Measurements from ENCODE around the gene GRIK1. TPM values are rescaled to one million over a fixed set of nuclear protein-coding genes. Genes with fewer than 3 reads are reported as not detected.

The GRIK1 gene
- total RNA-seq, 4 donors from 2014 or later = 0.15 to 0.29 (median 0.27) TPM; not detected in 1

DNA sequence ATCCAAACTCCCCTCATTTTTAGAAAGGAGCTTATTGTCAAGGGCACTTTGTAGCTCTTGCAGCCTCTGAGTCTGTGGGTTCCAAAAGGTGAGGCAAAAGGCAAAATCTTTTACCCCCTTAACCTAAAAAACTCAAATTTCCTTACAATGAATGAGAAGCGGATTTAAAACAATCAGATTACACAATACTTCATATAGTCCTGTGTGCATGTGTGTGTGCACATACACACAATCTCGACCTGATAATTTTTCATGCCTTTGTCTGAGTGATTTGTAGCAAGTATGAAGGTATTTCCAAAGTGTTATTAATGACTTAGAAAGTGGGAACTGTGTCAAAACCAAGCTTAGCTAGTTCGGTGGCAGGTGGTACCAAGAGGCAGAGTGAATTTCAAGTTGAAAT, 42.9 kb downstream of the GRIK1 start:
- Histone ChIP-seq H3K27me3 (no peaks in the 10 kb centered on the region), H3K9me3 (no peaks in the 10 kb centered on the region), H3K27ac (no peak overlapping the region), H3K36me3 (no peaks in the 10 kb centered on the region), H3K4me1 (no peaks in the 10 kb centered on the region), H3K4me3 (replicated peaks in 1 of 3) (no peak overlapping the region)
- DNase-seq = no peak
- intact Hi-C loops (cut with DNase I) = no loop called here
- 72 to 79% methylated on average over 3 of the region's 3 CpGs for WGBS, 2 donors
- TF ChIP-seq, protein P1, sequence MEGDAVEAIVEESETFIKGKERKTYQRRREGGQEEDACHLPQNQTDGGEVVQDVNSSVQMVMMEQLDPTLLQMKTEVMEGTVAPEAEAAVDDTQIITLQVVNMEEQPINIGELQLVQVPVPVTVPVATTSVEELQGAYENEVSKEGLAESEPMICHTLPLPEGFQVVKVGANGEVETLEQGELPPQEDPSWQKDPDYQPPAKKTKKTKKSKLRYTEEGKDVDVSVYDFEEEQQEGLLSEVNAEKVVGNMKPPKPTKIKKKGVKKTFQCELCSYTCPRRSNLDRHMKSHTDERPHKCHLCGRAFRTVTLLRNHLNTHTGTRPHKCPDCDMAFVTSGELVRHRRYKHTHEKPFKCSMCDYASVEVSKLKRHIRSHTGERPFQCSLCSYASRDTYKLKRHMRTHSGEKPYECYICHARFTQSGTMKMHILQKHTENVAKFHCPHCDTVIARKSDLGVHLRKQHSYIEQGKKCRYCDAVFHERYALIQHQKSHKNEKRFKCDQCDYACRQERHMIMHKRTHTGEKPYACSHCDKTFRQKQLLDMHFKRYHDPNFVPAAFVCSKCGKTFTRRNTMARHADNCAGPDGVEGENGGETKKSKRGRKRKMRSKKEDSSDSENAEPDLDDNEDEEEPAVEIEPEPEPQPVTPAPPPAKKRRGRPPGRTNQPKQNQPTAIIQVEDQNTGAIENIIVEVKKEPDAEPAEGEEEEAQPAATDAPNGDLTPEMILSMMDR (IDR thresholded peaks at IDR 0.05) = no peak
- TF ChIP-seq POLR2A (IDR thresholded peaks at IDR 0.05) = no peak

DNA sequence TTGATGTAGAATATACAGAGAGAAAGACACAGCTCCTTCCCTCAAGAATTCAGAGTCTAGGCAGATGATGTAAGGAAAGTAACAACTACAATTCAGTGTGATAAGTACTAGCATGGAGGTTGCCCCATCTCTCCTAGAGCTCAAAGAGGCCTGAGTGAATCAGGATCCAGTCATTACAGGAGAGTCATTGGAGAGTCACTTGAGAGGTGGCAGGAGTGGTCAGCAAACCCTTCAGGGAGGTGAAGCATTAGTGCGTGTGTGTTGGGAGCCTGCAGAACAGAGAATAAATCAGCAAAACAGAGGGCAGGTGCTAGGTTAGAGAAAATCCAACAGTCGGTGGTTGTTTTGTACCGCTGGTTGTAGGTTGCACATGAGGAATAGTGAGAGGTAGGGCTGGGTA, 46.1 kb downstream of the GRIK1 start:
- Histone ChIP-seq H3K4me3 (replicated peaks in 1 of 3) (no peak overlapping the region), H3K4me1 (no peaks in the 10 kb centered on the region), H3K36me3 (no peaks in the 10 kb centered on the region), H3K9me3 (no peaks in the 10 kb centered on the region), H3K27me3 (no peaks in the 10 kb centered on the region), H3K27ac (no peak overlapping the region)
- TF ChIP-seq, protein P1 (IDR thresholded peaks at IDR 0.05) = no peak
- TF ChIP-seq POLR2A (IDR thresholded peaks at IDR 0.05) = no peak
- DNase-seq = no peak
- intact Hi-C loops (cut with DNase I) = no loop called here
- WGBS, 2 donors = 42 to 60% methylated on average over 3 of the region's 3 CpGs

DNA sequence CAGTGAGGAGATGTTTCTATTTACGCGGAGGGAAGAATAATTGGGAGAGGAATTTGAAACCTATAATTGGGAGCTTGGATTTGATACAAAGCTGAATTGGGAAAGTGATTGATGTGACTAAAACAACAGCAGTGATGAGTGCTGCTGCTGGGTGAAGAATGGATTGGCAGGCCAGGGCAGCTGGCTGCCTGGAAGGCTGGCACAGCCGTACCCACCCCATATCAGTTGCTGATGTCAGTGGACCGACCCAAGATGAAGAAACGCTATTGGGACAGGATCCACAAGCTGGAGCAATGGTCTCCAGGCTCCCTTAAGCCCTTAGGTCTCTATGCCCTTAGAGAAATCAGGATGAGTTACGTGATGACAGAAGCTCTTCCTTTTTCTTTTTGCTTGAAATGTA, 47.4 kb downstream of the GRIK1 start:
- DNase-seq = no peak
- Histone ChIP-seq H3K9me3 (no peaks in the 10 kb centered on the region), H3K27ac (no peak overlapping the region), H3K27me3 (no peaks in the 10 kb centered on the region), H3K36me3 (no peaks in the 10 kb centered on the region), H3K4me1 (no peaks in the 10 kb centered on the region), H3K4me3 (replicated peaks in 1 of 3) (no peak overlapping the region)
- intact Hi-C loops (cut with DNase I) = no loop called here
- WGBS, 2 donors = 86% methylated on average over 6 of the region's 6 CpGs
- TF ChIP-seq POLR2A (IDR thresholded peaks at IDR 0.05) = no peak
- TF ChIP-seq, protein P1 (IDR thresholded peaks at IDR 0.05) = no peak

DNA sequence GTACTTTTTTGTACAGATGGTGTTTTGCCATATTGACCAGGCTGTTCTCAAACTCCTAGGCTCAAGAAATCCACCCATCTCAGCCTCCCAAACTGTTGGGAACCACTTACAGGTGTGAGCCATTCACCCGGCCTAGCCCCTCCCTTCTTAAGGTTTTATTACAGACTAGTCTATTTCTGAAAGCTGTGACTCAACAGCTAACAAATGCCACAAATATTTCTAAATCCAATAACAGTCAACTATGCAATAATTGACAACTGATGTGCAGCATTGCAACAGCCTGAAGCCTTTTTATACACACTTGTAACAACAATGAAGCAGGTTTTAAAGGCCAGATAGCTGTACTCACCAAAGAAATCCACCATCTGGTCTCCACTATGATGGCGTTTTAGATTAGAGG, 51.4 kb downstream of the GRIK1 start:
- WGBS, 2 donors = 76 to 81% methylated on average over 2 of the region's 2 CpGs
- no peaks in the 10 kb centered on the region for H3K9me3 ChIP-seq
- DNase-seq = no peak
- H3K36me3 ChIP-seq = no peaks in the 10 kb centered on the region
- no peak overlapping the region for H3K4me3 ChIP-seq (replicated peaks in 1 of 3)
- no peak overlapping the region for H3K27ac ChIP-seq
- no peaks in the 10 kb centered on the region for H3K27me3 ChIP-seq
- intact Hi-C loops (cut with DNase I) = no loop called here
- TF ChIP-seq, protein P1 (IDR thresholded peaks at IDR 0.05) = no peak
- TF ChIP-seq POLR2A (IDR thresholded peaks at IDR 0.05) = no peak
- no peaks in the 10 kb centered on the region for H3K4me1 ChIP-seq

DNA sequence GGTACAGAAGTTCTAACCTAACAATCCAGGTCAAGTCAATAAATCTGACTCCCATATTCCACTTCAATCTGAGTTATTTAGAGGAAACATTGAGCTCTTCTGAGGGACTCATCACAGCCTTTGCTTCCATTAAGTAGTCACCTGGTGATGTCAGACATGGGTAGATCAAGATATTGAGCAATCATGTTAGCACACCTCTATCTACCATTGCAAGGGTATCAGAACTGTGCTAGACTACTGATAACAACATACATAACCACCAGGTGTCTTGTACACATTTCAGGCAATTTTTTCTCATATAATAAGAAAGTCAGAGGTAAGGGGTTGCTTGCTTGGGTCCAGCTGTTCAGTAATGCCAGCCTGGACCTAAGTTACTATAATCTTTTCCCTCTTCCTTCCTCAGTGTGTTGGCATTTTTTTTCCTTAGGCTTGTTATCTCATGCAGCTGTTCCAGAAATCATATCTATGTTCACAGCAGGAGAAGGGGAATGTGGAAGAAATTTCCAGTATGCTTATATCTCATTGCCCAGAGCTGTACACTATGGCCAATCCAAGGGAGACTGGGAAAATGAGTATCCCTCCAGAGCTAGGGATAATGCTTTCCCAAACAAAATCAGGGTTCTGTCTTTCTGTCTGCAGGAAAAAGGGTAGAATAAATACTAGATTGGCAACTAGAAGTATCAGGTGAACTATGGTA, 52.3 kb downstream of the GRIK1 start:
- no peaks in the 10 kb centered on the region for H3K27me3 ChIP-seq
- H3K9me3 ChIP-seq = no peaks in the 10 kb centered on the region
- H3K4me1 ChIP-seq = no peaks in the 10 kb centered on the region
- no peak for DNase-seq
- intact Hi-C loops (cut with DNase I) = no loop called here
- no peak overlapping the region for H3K4me3 ChIP-seq (replicated peaks in 1 of 3)
- no peak for TF ChIP-seq POLR2A (IDR thresholded peaks at IDR 0.05)
- TF ChIP-seq, protein P1 (IDR thresholded peaks at IDR 0.05) = no peak
- H3K27ac ChIP-seq = no peak overlapping the region
- H3K36me3 ChIP-seq = no peaks in the 10 kb centered on the region

All from thyroid gland (tissue), 4 donors.